ENCODE results near the gene NFYB.

NFYB gene

GRCh38 chr12:104150416-104150815 lies 12.4 kb upstream of the NFYB start:
- Histone ChIP-seq H3F3A (ENCODE audit: insufficient read depth) (no peaks in the 10 kb centered on the region), H3K9me2 (replicated peaks; ENCODE audit: insufficient read depth, low read length) (no peaks in the 10 kb centered on the region), H2AFZ (ENCODE audit: low read depth, low read length, severe bottlenecking) (no peak overlapping the region), H3K79me2 (ENCODE audit: insufficient read depth, low read length) (no peaks in the 10 kb centered on the region), H3K27ac (ENCODE audit: low read depth, low read length) (no peak overlapping the region), H3K9ac (ENCODE audit: low read length) (no peak overlapping the region), H3K4me3 (ENCODE audit: insufficient read depth, low read length, poor library complexity, severe bottlenecking) (no peak overlapping the region), H3K4me2 (ENCODE audit: low read depth, low read length, poor library complexity, severe bottlenecking) (no peak overlapping the region), H4K20me1 (ENCODE audit: low read depth, low read length) (no peaks in the 10 kb centered on the region), H3K27me3 (ENCODE audit: low read length) (no peaks in the 10 kb centered on the region), H3K36me3 (ENCODE audit: low read length) (no peaks in the 10 kb centered on the region), H3K9me3 (ENCODE audit: insufficient read depth, low read length) (no peaks in the 10 kb centered on the region)
- TF ChIP-seq CTCF (IDR thresholded peaks at IDR 0.05; ENCODE audit: insufficient read depth, low read length, poor library complexity, severe bottlenecking) (no peak), EZH2phosphoT487 (conservative IDR thresholded peaks at IDR 0.05; ENCODE audit: low read length) (no peak)

GRCh38 chr12:104147346-104147745 lies 9.3 kb upstream of the NFYB start:
- no peaks in the 10 kb centered on the region for H3K36me3 ChIP-seq (ENCODE audit: low read length)
- TF ChIP-seq CTCF (IDR thresholded peaks at IDR 0.05; ENCODE audit: insufficient read depth, low read length, poor library complexity, severe bottlenecking) (no peak), EZH2phosphoT487 (conservative IDR thresholded peaks at IDR 0.05; ENCODE audit: low read length) (no peak)
- no peak overlapping the region for H3K4me2 ChIP-seq (ENCODE audit: low read depth, low read length, poor library complexity, severe bottlenecking)
- no peaks in the 10 kb centered on the region for H3K9me3 ChIP-seq (ENCODE audit: insufficient read depth, low read length)
- H2AFZ ChIP-seq (ENCODE audit: low read depth, low read length, severe bottlenecking): no peak overlapping the region
- no peaks in the 10 kb centered on the region for H3K9me2 ChIP-seq (replicated peaks; ENCODE audit: insufficient read depth, low read length)
- no peaks in the 10 kb centered on the region for H3K27me3 ChIP-seq (ENCODE audit: low read length)
- no peaks in the 10 kb centered on the region for H3K79me2 ChIP-seq (ENCODE audit: insufficient read depth, low read length)
- no peak overlapping the region for H3K9ac ChIP-seq (ENCODE audit: low read length)
- no peak overlapping the region for H3K27ac ChIP-seq (ENCODE audit: low read depth, low read length)
- H3F3A ChIP-seq (ENCODE audit: insufficient read depth): no peaks in the 10 kb centered on the region
- H3K4me3 ChIP-seq (ENCODE audit: insufficient read depth, low read length, poor library complexity, severe bottlenecking): no peak overlapping the region
- H4K20me1 ChIP-seq (ENCODE audit: low read depth, low read length): no peaks in the 10 kb centered on the region

GRCh38 chr12:104143918-104144317 lies 5.9 kb upstream of the NFYB start:
- Histone ChIP-seq H2AFZ (ENCODE audit: low read depth, low read length, severe bottlenecking) (no peak overlapping the region), H3K79me2 (ENCODE audit: insufficient read depth, low read length) (no peaks in the 10 kb centered on the region), H3K27ac (ENCODE audit: low read depth, low read length) (no peak overlapping the region), H3K4me2 (ENCODE audit: low read depth, low read length, poor library complexity, severe bottlenecking) (no peak overlapping the region), H3F3A (ENCODE audit: insufficient read depth) (no peaks in the 10 kb centered on the region), H4K20me1 (ENCODE audit: low read depth, low read length) (no peaks in the 10 kb centered on the region), H3K9ac (ENCODE audit: low read length) (no peak overlapping the region), H3K4me3 (ENCODE audit: insufficient read depth, low read length, poor library complexity, severe bottlenecking) (no peak overlapping the region), H3K27me3 (ENCODE audit: low read length) (no peaks in the 10 kb centered on the region), H3K9me3 (ENCODE audit: insufficient read depth, low read length) (no peaks in the 10 kb centered on the region), H3K36me3 (ENCODE audit: low read length) (no peaks in the 10 kb centered on the region), H3K9me2 (replicated peaks; ENCODE audit: insufficient read depth, low read length) (no peaks in the 10 kb centered on the region)
- TF ChIP-seq EZH2phosphoT487 (conservative IDR thresholded peaks at IDR 0.05; ENCODE audit: low read length) (no peak), CTCF (IDR thresholded peaks at IDR 0.05; ENCODE audit: insufficient read depth, low read length, poor library complexity, severe bottlenecking) (no peak)
